HG02588 (cell line): ENCODE measurements around the gene NEK7.

Experiments used
- ATAC-seq: cut with Tn5 transposase; IDR thresholded peaks from one replicate; pipeline ENCODE4 v1.9.1; 2021; ENCODE audit warnings: mild to moderate bottlenecking, moderate library complexity; ENCODE audit not compliant: unreplicated experiment

NEK7 gene

GRCh38 chr1:198141668-198142351, 15.0 kb upstream of the NEK7 start:
- ATAC-seq: no peak

- ATAC-seq: no peak
Observed at GRCh38 chr1:198143797-198144196, 13.0 kb upstream of the NEK7 start.

GRCh38 chr1:198147216-198147615, 9.6 kb upstream of the NEK7 start:
- ATAC-seq: no peak

GRCh38 chr1:198150369-198150768, 6.4 kb upstream of the NEK7 start:
- no peak for ATAC-seq

- no peak for ATAC-seq
Observed at GRCh38 chr1:198151688-198152087, 5.1 kb upstream of the NEK7 start.

- no peak for ATAC-seq
Observed at GRCh38 chr1:198153103-198153502, 3.7 kb upstream of the NEK7 start.

GRCh38 chr1:198153804-198154203, 3.0 kb upstream of the NEK7 start:
- ATAC-seq: no peak

- no peak for ATAC-seq
Observed at GRCh38 chr1:198155253-198155652, 1.5 kb upstream of the NEK7 start.

GRCh38 chr1:198156111-198156744, 570 bp upstream of the NEK7 start:
- no peak for ATAC-seq

- peak; percentile 44 for ATAC-seq
Observed at GRCh38 chr1:198157241-198157846, 546 bp downstream of the NEK7 start.

- ATAC-seq: no peak
Observed at GRCh38 chr1:198157847-198158725, 1.3 kb downstream of the NEK7 start.

- peak; percentile 64 for ATAC-seq
Observed at GRCh38 chr1:198158735-198159589, 2.2 kb downstream of the NEK7 start.

- ATAC-seq: no peak
Observed at GRCh38 chr1:198160222-198160621, 3.4 kb downstream of the NEK7 start.

GRCh38 chr1:198160946-198161614, 4.3 kb downstream of the NEK7 start:
- ATAC-seq: no peak

- ATAC-seq: peak; percentile 0
Observed at GRCh38 chr1:198161718-198162090, 4.9 kb downstream of the NEK7 start.

GRCh38 chr1:198162091-198162767, 5.4 kb downstream of the NEK7 start:
- ATAC-seq: peak; percentile 11

GRCh38 chr1:198165927-198166647, 9.3 kb downstream of the NEK7 start:
- no peak for ATAC-seq

GRCh38 chr1:198166900-198167299, 10.1 kb downstream of the NEK7 start:
- no peak for ATAC-seq
